IMR-90 (cell line): Measurements from ENCODE around the gene ABHD12. TPM values are rescaled to one million over a fixed set of nuclear protein-coding genes. Genes with fewer than 3 reads are reported as not detected.

Experiments
- ATAC-seq: fragments of 200-7000 bp; cut with Tn5 transposase; 2 replicates; pipeline ENCODE4 v1.9.1; 2020; ENCODE audit warnings: low read depth, mild to moderate bottlenecking, moderate library complexity
- BruUV-seq: library from RNA; stranded (reverse); fragments of 400-500 nt; replicated peaks from 2 replicates; lab custom pipeline; 2021; lab: Mats Ljungman, UMichigan
- CTCF ChIA-PET: fragments of 300-600 bp; formaldehyde crosslinking; extraction: SDS; loops from one replicate; lab custom pipeline; 2021; ENCODE audit warnings: antibody characterized with exemption; lab: Yijun Ruan, JAX
- POLR2A ChIA-PET: fragments of 300-600 bp; sonication (Branson Sonifier 250); formaldehyde crosslinking; loops from one replicate; lab custom pipeline; 2022; ENCODE audit warnings: antibody characterized with exemption; ENCODE audit not compliant: unreplicated experiment; lab: Charles Lee
- DNase-seq: peaks from one replicate; pipeline ENCODE4 v3.0.0; 2013
- H2AFZ ChIP-seq: replicated peaks from 2 replicates; pipeline ENCODE3; 2013; ENCODE audit warnings: low read length, mild to moderate bottlenecking; ENCODE audit not compliant: poor library complexity
- H2AK5ac ChIP-seq: 2 replicates; pipeline ENCODE4 v1.6.1; 2013; ENCODE audit warnings: low read depth, low read length, inconsistent platforms
- H2AK9ac ChIP-seq: replicated peaks from 2 replicates; pipeline ENCODE3; 2013; ENCODE audit warnings: mild to moderate bottlenecking, low read depth, low read length, moderate library complexity; ENCODE audit not compliant: poor library complexity
- H2BK120ac ChIP-seq: 2 replicates; pipeline ENCODE4 v1.6.1; 2013; ENCODE audit warnings: low read depth, low read length, inconsistent platforms
- H2BK15ac ChIP-seq: 3 replicates; pipeline ENCODE4 v1.6.1; 2013; ENCODE audit warnings: low read depth, low read length, inconsistent platforms
- H2BK20ac ChIP-seq: 2 replicates; pipeline ENCODE4 v1.6.1; 2013; ENCODE audit warnings: low read depth, mild to moderate bottlenecking, inconsistent platforms, low read length, moderate library complexity
- H2BK5ac ChIP-seq: 2 replicates; pipeline ENCODE4 v1.6.1; 2013; ENCODE audit warnings: mild to moderate bottlenecking, low read depth, low read length, inconsistent platforms; ENCODE audit not compliant: poor library complexity, severe bottlenecking
- H3K14ac ChIP-seq: replicated peaks from 2 replicates; pipeline ENCODE4 v1.6.1; 2013; ENCODE audit warnings: low read depth, low read length, inconsistent platforms
- H3K18ac ChIP-seq: 2 replicates; pipeline ENCODE4 v1.6.1; 2013; ENCODE audit warnings: low read depth, low read length, control low read depth
- H3K23ac ChIP-seq: 2 replicates; pipeline ENCODE4 v1.6.1; 2013; ENCODE audit warnings: low read depth, low read length, inconsistent platforms
- H3K27ac ChIP-seq: 2 replicates; pipeline ENCODE4 v1.5.1; 2013; ENCODE audit warnings: mild to moderate bottlenecking, control low read depth, low read length; ENCODE audit not compliant: insufficient read depth
- H3K27me3 ChIP-seq: 2 replicates; pipeline ENCODE4 v1.6.1; 2013; ENCODE audit warnings: low read length; ENCODE audit not compliant: control insufficient read depth, insufficient read depth
- H3K36me3 ChIP-seq: 2 replicates; pipeline ENCODE4 v1.6.1; 2013; ENCODE audit warnings: low read length, mixed read lengths; ENCODE audit not compliant: control insufficient read depth, insufficient read depth
- H3K4ac ChIP-seq: 2 replicates; pipeline ENCODE4 v1.6.1; 2013; ENCODE audit warnings: low read depth, low read length, inconsistent platforms
- H3K4me1 ChIP-seq: 2 replicates; pipeline ENCODE4 v1.6.1; 2013; ENCODE audit warnings: low read length, mixed read lengths; ENCODE audit not compliant: control insufficient read depth, insufficient read depth
- H3K4me2 ChIP-seq: 2 replicates; pipeline ENCODE4 v1.6.1; 2013; ENCODE audit warnings: low read depth, mild to moderate bottlenecking, control low read depth, low read length, moderate library complexity
- H3K4me3 ChIP-seq: 2 replicates; pipeline ENCODE4 v1.5.1; 2013; ENCODE audit warnings: low read depth, mild to moderate bottlenecking, control low read depth, low read length, moderate library complexity; ENCODE audit not compliant: insufficient read depth
- H3K56ac ChIP-seq: 2 replicates; pipeline ENCODE4 v1.6.1; 2013; ENCODE audit warnings: low read length, inconsistent platforms; ENCODE audit not compliant: insufficient read depth; ENCODE audit errors: extremely low read depth
- H3K79me1 ChIP-seq, 2 experiments: 2 replicates each; pipeline ENCODE4 v1.6.1; 2013; ENCODE audit warnings: low read length in 2 of 2, inconsistent platforms in 1 of 2, low read depth in 1 of 2
- H3K9ac ChIP-seq: 2 replicates; pipeline ENCODE4 v1.6.1; 2013; ENCODE audit warnings: low read depth, low read length, control low read depth
- H3K9me1 ChIP-seq: 2 replicates; pipeline ENCODE4 v1.6.1; 2013; ENCODE audit warnings: low read length, inconsistent platforms; ENCODE audit not compliant: insufficient read depth
- H3K9me3 ChIP-seq: 2 replicates; pipeline ENCODE4 v1.6.1; 2013; ENCODE audit warnings: low read length; ENCODE audit not compliant: control insufficient read depth, insufficient read depth
- H4K20me1 ChIP-seq: 2 replicates; pipeline ENCODE4 v1.6.1; 2013; ENCODE audit warnings: low read length, inconsistent platforms; ENCODE audit not compliant: insufficient read depth
- H4K5ac ChIP-seq: 2 replicates; pipeline ENCODE4 v1.6.1; 2013; ENCODE audit warnings: mild to moderate bottlenecking, low read depth, low read length, control low read depth
- H4K8ac ChIP-seq, 2 experiments: 2 replicates each; pipeline ENCODE4 v1.6.1; 2013; ENCODE audit warnings: low read depth in 2 of 2, low read length in 2 of 2, control low read depth in 1 of 2, inconsistent platforms in 1 of 2
- H4K91ac ChIP-seq: 2 replicates; pipeline ENCODE4 v1.6.1; 2013; ENCODE audit warnings: low read depth, low read length, inconsistent platforms; ENCODE audit not compliant: insufficient read depth
- FOS ChIP-seq: fragments of 150-350 bp; IDR thresholded peaks from 2 replicates; pipeline ENCODE4 v1.6.1; 2016; ENCODE audit warnings: low read depth, low read length
- MAZ ChIP-seq: IDR thresholded peaks from 2 replicates; pipeline ENCODE4 v1.6.1; 2012; ENCODE audit warnings: low read depth, mild to moderate bottlenecking, low read length, improper control_type of control experiment, moderate library complexity, borderline replicate concordance
- WGBS, 2 experiments: methylation state at CpG; one replicate each; pipeline versions ENCODE4 v1.1.5 to v1.1.7; 2013; ENCODE audit warnings: missing lambda C conversion rate in 2 of 2; ENCODE audit not compliant: insufficient read length in 1 of 2; ENCODE audit errors: extremely low coverage in 2 of 2; 5-methylcytosine and 5-hydroxymethylcytosine counted together
- dilution Hi-C: fragments of 300-500 bp; cut with HindIII; formaldehyde crosslinking; loops from one replicate; pipeline ENCODE4 v1.14.3; 2018; ENCODE audit warnings: low sequenced_read_pairs; ENCODE audit not compliant: unreplicated experiment
- in situ Hi-C: fragments of 300-500 bp; cut with MboI; formaldehyde crosslinking; loops from 3 replicates; pipeline ENCODE4 v1.14.3; 2019; ENCODE audit warnings: low sequenced_read_pairs, inconsistent platforms, mixed read lengths
- intact Hi-C: fragments of 100-400 bp; cut with micrococcal nuclease; formaldehyde crosslinking; loops from 2 replicates; pipeline ENCODE4 v1.10.0; 2022
- polyA plus RNA-seq, 3 experiments: library from polyadenylated mRNA; depleted of rRNA; stranded (reverse); fragments of >200 nt; gene quantifications; 2 replicates each; pipeline ENCODE4 v1.2.3, GENCODE V29; 2012; ENCODE audit warnings: low replicate concordance in 1 of 3
- total RNA-seq: library from RNA; depleted of rRNA; stranded (reverse); fragments of >200 nt; gene quantifications from 2 replicates; pipeline ENCODE4 v1.2.3, GENCODE V29; 2012

ABHD12 gene
- total and polyA plus RNA-seq, 2 of the 4 experiments (the other 2 are of a cell fraction) = 80.7 to 108 TPM

DNA sequence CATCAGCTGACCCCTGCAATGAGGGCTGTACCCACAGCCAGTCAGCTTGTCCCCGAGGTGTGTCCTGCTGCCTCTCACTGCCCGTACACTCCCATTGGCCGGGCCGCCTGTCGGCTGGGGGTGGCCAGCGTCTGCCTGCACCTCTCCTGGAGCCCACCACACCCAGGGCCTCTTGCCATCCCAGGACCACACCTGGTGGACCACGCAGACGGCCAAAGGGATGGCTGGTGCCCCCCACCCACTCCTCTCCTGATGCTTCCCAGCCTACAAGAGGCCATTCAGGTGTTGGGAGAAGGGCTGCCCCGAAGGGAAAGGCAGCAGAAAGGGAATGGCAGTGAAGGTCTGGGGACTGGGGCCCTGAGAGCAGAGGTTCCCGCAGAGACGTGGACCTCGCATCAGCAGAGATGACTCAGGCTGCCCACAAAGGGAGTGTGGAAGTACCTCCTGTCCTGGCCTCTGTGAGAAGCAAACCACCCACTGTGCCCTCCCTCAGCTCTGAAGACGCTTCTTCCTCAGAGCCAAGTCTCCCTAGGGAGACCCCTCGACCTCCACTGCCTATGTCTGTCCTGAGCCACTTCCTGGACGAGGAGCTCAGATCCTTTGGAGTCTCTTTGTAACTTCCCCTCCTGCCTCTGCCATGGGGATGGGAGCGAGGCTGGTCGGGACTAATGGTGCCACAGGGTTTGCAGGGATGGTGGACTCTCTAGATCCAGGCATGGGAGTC lies 81.8 kb downstream of the ABHD12 start:
- Histone ChIP-seq H3K79me1 (peaks cover 6 to 36% of the 10 kb centered on the region in 2 experiments), H3K27me3 (no peaks in the 10 kb centered on the region), H3K4ac (peak overlapping the region; percentile 100), H4K20me1 (no peaks in the 10 kb centered on the region), H2BK120ac (peak overlapping the region; percentile 99), H2AK5ac (peak overlapping the region; percentile 95), H2BK20ac (peak overlapping the region; percentile 94), H3K4me3 (no peak overlapping the region), H3K9me3 (no peaks in the 10 kb centered on the region), H3K9me1 (peaks cover 20% of the 10 kb centered on the region), H3K18ac (peak overlapping the region; percentile 51), H3K23ac (peak overlapping the region; percentile 91), H4K91ac (peak overlapping the region; percentile 100), H3K14ac (peak overlapping the region; percentile 96), H2AFZ (peak overlapping the region; percentile 27), H2BK5ac (peak overlapping the region; percentile 97), H3K36me3 (peaks cover 4% of the 10 kb centered on the region; the same call in 1 of the 2 replicates), H3K9ac (0 out of 2 replicates have a peak overlapping the region, but pooled peaks have one; percentile 5), H3K56ac (peak overlapping the region; percentile 62; the same call in 1 of the 2 replicates), H3K4me2 (no peak overlapping the region), H4K8ac (peak overlapping the region; percentile 31 to 92), H2AK9ac (peak overlapping the region; percentile 93), H3K27ac (peak overlapping the region; percentile 94), H2BK15ac (peak overlapping the region; percentile 27; the same call in 2 of the 3 replicates), H4K5ac (peak overlapping the region; percentile 61), H3K4me1 (peaks cover 27% of the 10 kb centered on the region)
- CTCF ChIA-PET = no interaction called here
- peak; percentile 2; the same call in 1 of the 2 replicates for ATAC-seq
- POLR2A ChIA-PET = interaction anchor here (1.0 kb wide), 1 partner anchor 44 kb away, joined by 3 read pairs; no protein-coding TSS in a partner anchor
- no TSS peak for BruUV-seq
- intact Hi-C loops (no loop called here), in situ Hi-C loops (loop anchor here (25.0 kb wide), 2 partner anchors 228 to 378 kb away; partner anchors contain the start of gene ZNF337), dilution Hi-C loops (no loop called here)
- DNase-seq = peak; percentile 82
- 0 out of 2 replicates have a peak, but pooled peaks have one; percentile 32 for TF ChIP-seq MAZ
- no peak for TF ChIP-seq FOS
- 100% methylated on average over 1 of the region's 17 CpGs; no CpG with 5 or more reads in 1 of the 2 experiments for WGBS, 2 experiments
